ENCODE measurements around the gene SLC9A9. TPM values are rescaled to one million over a fixed set of nuclear protein-coding genes. Genes with fewer than 3 reads are reported as not detected.

The SLC9A9 gene
- total RNA-seq, 3 donors from 2014 or later, result 6.2 to 17.3 (median 7.8) TPM

GRCh38 chr3:143396790-143397189 lies 451.5 kb downstream of the SLC9A9 start:
- Histone ChIP-seq H3K4me3 (no peak overlapping the region), H3K27me3 (no peaks in the 10 kb centered on the region), H3K4me1 (no peaks in the 10 kb centered on the region), H3K27ac (no peak overlapping the region), H3K36me3 (no peaks in the 10 kb centered on the region), H3K9me3 (no peaks in the 10 kb centered on the region)
- no peak for DNase-seq (ENCODE audit: low spot score in 2 of 2)
- intact Hi-C loops (cut with DNase I; ENCODE audit: low total_unique reads), result no loop called here
- TF ChIP-seq POLR2A (IDR thresholded peaks at IDR 0.05), result no peak
- TF ChIP-seq CTCF (IDR thresholded peaks at IDR 0.05), result no peak
- TF ChIP-seq POLR2AphosphoS5 (IDR thresholded peaks at IDR 0.05), result no peak

GRCh38 chr3:143389388-143389787 lies 458.9 kb downstream of the SLC9A9 start:
- DNase-seq (ENCODE audit: low spot score in 2 of 2), result no peak
- H3K4me1 ChIP-seq, result no peaks in the 10 kb centered on the region
- H3K4me3 ChIP-seq, result no peak overlapping the region
- no peaks in the 10 kb centered on the region for H3K9me3 ChIP-seq
- H3K27me3 ChIP-seq, result no peaks in the 10 kb centered on the region
- intact Hi-C loops (cut with DNase I; ENCODE audit: low total_unique reads), result loop anchor here (5.0 kb wide), 1 partner anchor 483 kb away; no protein-coding TSS in a partner anchor
- no peak overlapping the region for H3K27ac ChIP-seq
- H3K36me3 ChIP-seq, result no peaks in the 10 kb centered on the region
- TF ChIP-seq CTCF (IDR thresholded peaks at IDR 0.05) (no peak), POLR2A (IDR thresholded peaks at IDR 0.05) (no peak), POLR2AphosphoS5 (IDR thresholded peaks at IDR 0.05) (no peak)

- intact Hi-C loops (cut with DNase I; ENCODE audit: low total_unique reads), result loop anchor here (5.0 kb wide), 1 partner anchor 485 kb away; no protein-coding TSS in a partner anchor
- no peak overlapping the region for H3K27ac ChIP-seq
Measured at GRCh38 chr3:143387425-143387824, 460.8 kb downstream of the SLC9A9 start.

GRCh38 chr3:143384076-143384475 lies 464.2 kb downstream of the SLC9A9 start:
- Histone ChIP-seq H3K4me3 (no peak overlapping the region), H3K36me3 (no peaks in the 10 kb centered on the region), H3K27ac (no peak overlapping the region), H3K4me1 (no peaks in the 10 kb centered on the region), H3K9me3 (no peaks in the 10 kb centered on the region), H3K27me3 (no peaks in the 10 kb centered on the region)
- intact Hi-C loops (cut with DNase I; ENCODE audit: low total_unique reads), result no loop called here
- no peak for TF ChIP-seq POLR2AphosphoS5 (IDR thresholded peaks at IDR 0.05)
- TF ChIP-seq CTCF (IDR thresholded peaks at IDR 0.05), result no peak
- no peak for TF ChIP-seq POLR2A (IDR thresholded peaks at IDR 0.05)
- no peak for DNase-seq (ENCODE audit: low spot score in 2 of 2)

More at GRCh38 chr3:143387425-143387824, 460.8 kb downstream of the SLC9A9 start:
- H3K27me3 ChIP-seq, result no peaks in the 10 kb centered on the region
- TF ChIP-seq CTCF (IDR thresholded peaks at IDR 0.05), result no peak
- no peak for TF ChIP-seq POLR2A (IDR thresholded peaks at IDR 0.05)
- no peak for TF ChIP-seq POLR2AphosphoS5 (IDR thresholded peaks at IDR 0.05)
- H3K9me3 ChIP-seq, result no peaks in the 10 kb centered on the region
- no peak for DNase-seq (ENCODE audit: low spot score in 2 of 2)
- H3K4me1 ChIP-seq, result no peaks in the 10 kb centered on the region
- H3K36me3 ChIP-seq, result no peaks in the 10 kb centered on the region
- H3K4me3 ChIP-seq, result no peak overlapping the region

GRCh38 chr3:143383421-143383820 lies 464.8 kb downstream of the SLC9A9 start:
- Histone ChIP-seq H3K27ac (no peak overlapping the region), H3K27me3 (no peaks in the 10 kb centered on the region), H3K36me3 (no peaks in the 10 kb centered on the region), H3K4me3 (no peak overlapping the region), H3K9me3 (no peaks in the 10 kb centered on the region), H3K4me1 (no peaks in the 10 kb centered on the region)
- TF ChIP-seq POLR2A (IDR thresholded peaks at IDR 0.05) (no peak), POLR2AphosphoS5 (IDR thresholded peaks at IDR 0.05) (no peak), CTCF (IDR thresholded peaks at IDR 0.05) (no peak)
- intact Hi-C loops (cut with DNase I; ENCODE audit: low total_unique reads), result no loop called here
- DNase-seq (ENCODE audit: low spot score in 2 of 2), result no peak

Measured in breast epithelium (tissue), 4 donors.